SJSA1 (cell line): ENCODE data around the gene DCDC1. TPM values are rescaled to one million over a fixed set of nuclear protein-coding genes. Genes with fewer than 3 reads are reported as not detected.

Experiments used
- DNase-seq, 2 experiments: peaks; one replicate each; pipeline ENCODE4 v3.0.0-alpha.2; 2015 to 2020; ENCODE audit warnings: low spot score in 2 of 2, low read depth in 1 of 2
- H3K27ac ChIP-seq: fragments of 250-450 bp; sonication (Bioruptor Pico); 2 replicates; pipeline ENCODE4 v1.5.1; 2020; ENCODE audit warnings: mild to moderate bottlenecking, moderate library complexity
- H3K27me3 ChIP-seq: fragments of 250-450 bp; sonication (Bioruptor Pico); replicated peaks from 2 replicates; pipeline ENCODE4 v1.5.1; 2020; ENCODE audit warnings: mild to moderate bottlenecking, moderate library complexity
- H3K36me3 ChIP-seq: fragments of 250-450 bp; sonication (Bioruptor Pico); 2 replicates; pipeline ENCODE4 v1.5.1; 2020; ENCODE audit warnings: mild to moderate bottlenecking
- H3K4me1 ChIP-seq: fragments of 250-450 bp; sonication (Bioruptor Pico); replicated peaks from 2 replicates; pipeline ENCODE4 v1.6.1; 2021; ENCODE audit warnings: mild to moderate bottlenecking
- H3K4me3 ChIP-seq: fragments of 250-450 bp; sonication (Bioruptor Pico); 2 replicates; pipeline ENCODE4 v1.5.1; 2020; ENCODE audit warnings: mild to moderate bottlenecking
- H3K9me3 ChIP-seq: fragments of 250-450 bp; sonication (Bioruptor Pico); replicated peaks from 2 replicates; pipeline ENCODE4 v1.5.1; 2020; ENCODE audit warnings: mild to moderate bottlenecking
- total RNA-seq: library from RNA; depleted of rRNA; stranded (reverse); fragments of >200 nt; shearing (Covaris generic); gene quantifications from 2 replicates; pipeline ENCODE4 v1.2.3, GENCODE V29; 2014; rRNA removed

Gene DCDC1, protein sequence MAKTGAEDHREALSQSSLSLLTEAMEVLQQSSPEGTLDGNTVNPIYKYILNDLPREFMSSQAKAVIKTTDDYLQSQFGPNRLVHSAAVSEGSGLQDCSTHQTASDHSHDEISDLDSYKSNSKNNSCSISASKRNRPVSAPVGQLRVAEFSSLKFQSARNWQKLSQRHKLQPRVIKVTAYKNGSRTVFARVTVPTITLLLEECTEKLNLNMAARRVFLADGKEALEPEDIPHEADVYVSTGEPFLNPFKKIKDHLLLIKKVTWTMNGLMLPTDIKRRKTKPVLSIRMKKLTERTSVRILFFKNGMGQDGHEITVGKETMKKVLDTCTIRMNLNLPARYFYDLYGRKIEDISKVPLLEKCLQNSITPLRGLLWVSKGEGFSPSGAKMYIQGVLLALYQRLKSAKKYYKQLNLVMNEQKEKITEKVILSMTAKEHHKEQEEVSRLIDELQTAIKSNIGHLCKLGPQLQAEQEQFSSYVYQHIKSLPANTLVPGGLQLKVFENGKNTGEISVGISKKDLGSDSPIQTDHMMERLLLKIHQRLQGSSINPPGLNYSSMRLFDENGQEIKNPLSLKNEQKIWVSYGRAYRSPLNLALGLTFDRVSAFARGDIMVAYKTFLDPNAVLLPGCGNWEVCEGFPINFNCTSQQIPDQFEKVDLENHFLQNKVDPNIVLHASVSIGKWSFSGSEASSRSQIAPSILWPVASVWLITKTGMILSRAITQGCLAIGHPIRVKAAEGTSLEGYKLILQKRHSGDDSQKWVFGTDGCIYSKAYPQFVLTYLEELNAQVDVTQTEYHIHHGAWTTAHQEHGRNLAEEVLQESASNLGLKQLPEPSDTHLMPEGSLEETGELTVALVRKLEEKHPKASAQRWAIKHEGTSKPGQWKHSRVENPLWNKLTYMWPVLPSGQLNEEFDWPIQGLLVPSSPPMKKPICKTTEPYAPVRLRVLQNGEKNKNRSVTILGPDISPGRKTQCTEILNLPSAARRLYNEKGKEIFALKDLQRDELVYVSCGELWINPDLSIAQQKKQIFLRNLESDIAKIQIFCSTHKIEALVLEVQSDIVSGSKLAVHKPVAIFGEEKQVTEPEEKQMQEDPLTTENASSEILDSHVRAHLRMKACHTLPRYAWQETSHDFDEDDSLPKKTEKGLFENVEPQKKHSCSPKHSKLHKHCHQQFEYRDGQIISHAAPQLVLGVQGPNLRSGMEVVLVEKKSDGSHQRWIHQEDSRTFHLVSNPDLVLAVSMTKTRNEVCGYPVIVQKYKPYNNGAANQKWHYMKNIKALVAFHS (N-terminal part only)
- not detected in 2 replicates for total RNA-seq

DNA sequence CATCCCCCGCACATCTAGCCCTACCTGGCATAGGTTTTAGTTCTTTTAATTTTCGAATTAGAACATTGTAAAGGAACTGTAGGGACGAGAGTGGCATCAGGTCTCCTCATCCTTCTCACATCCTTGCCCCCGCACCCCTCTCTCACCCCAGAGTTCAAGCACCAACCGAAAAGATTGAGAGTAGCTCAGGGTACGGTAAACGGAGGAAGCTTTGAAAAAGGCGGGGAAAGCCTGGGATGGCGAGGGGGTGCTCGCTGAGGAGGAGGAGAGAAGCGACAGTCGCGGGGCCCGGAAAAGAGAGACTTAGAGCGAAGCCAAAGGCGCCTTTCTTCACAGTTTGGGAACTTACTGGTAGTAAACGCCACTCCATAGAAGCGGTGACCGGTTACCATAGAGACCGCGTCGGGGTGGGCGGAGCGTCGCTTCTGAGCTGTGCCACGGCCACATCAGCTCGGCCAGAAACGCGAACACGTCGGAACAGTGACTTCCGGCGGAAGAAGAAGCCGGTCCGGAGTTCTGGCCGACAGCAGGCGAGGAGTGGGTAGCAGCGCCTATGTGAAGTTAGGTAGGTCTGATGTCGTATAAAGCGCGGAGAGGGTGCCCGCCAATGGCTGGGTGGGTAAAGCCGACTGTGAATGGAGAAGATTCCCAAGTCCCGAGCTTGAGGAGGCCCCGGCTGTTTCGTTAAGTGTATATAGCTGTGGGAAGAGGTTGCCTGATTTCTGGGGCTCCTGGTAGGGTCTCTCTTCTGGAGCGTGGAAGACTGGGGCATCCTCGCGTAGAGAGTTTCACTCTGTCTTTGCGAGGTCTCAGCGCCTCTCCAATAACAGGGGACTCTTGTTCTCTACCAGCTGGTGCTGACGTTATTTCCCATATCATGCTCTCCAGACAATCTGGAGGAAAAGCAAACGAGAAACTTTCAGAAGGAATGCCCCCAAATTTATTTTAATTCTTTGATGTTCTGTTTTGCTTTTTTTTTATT is at the start of gene DCDC1, which contains the start of gene DNAJC24:
DCDC1 (minus strand) TSS at position 392 of the 982 bp plus-strand sequence. CDS start 41,459 bp downstream, outside the sequence.
DNAJC24 (plus strand) TSS at position 513 of the 982 bp plus-strand sequence. CDS start 889 bp downstream, outside the sequence.
- H3K27ac ChIP-seq, result peak within 1 kb of the TSS; percentile 26
- H3K4me1 ChIP-seq, result no peaks in the 10 kb centered on the region; the same call in 1 of the 2 replicates
- no peaks in the 10 kb centered on the region for H3K36me3 ChIP-seq
- no peaks in the 10 kb centered on the region for H3K9me3 ChIP-seq
- DNase-seq, result peak; percentile 86 to 92
- peak within 1 kb of the TSS; percentile 57 for H3K4me3 ChIP-seq
- H3K27me3 ChIP-seq, result no peaks in the 10 kb centered on the region

DNA sequence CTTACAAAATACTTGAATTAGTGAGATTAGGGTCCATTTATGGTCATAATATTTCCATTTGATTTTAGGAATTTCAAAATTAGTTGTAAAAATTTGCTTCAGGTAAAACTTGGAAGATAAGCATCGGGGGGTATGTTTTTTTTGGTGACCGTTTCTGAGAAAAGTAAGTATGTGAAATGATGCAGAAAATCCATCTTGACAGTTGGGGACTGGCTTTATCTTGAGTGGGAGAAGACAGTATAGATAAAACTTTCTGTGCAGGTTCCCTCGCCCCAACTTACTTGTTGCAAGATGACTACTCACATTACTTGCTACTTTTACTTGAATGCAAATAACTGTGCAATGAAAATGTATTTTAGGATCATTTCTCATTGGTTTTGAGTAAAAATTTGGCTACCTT is 49.6 kb upstream of the DCDC1 start:
- Histone ChIP-seq H3K27ac (no peak overlapping the region), H3K27me3 (no peaks in the 10 kb centered on the region), H3K4me1 (no peaks in the 10 kb centered on the region), H3K4me3 (no peak overlapping the region), H3K9me3 (no peaks in the 10 kb centered on the region), H3K36me3 (no peaks in the 10 kb centered on the region)
- DNase-seq, result no peak

DNA sequence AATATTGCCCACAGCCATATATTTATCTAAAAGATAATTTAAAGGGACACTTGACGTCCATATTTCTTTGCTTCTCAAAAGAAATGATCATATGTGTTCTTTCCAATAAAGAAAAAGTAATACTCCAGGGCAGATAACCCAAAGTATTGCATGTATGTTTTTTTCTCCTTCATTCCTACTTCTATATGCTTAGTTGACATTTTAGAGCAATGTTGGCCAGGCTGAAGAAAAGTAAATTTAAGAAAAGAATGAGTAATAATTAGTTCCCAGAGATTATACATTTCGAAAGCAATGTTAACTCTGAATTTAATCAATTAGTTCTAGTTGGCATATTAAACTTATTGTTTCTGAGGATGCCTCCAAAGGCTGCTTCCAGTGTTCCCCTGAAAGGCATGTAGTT is 48.3 kb upstream of the DCDC1 start:
- Histone ChIP-seq H3K9me3 (no peaks in the 10 kb centered on the region), H3K27ac (no peak overlapping the region), H3K4me3 (no peak overlapping the region), H3K27me3 (no peaks in the 10 kb centered on the region), H3K36me3 (no peaks in the 10 kb centered on the region), H3K4me1 (no peaks in the 10 kb centered on the region)
- DNase-seq, result no peak

DNA sequence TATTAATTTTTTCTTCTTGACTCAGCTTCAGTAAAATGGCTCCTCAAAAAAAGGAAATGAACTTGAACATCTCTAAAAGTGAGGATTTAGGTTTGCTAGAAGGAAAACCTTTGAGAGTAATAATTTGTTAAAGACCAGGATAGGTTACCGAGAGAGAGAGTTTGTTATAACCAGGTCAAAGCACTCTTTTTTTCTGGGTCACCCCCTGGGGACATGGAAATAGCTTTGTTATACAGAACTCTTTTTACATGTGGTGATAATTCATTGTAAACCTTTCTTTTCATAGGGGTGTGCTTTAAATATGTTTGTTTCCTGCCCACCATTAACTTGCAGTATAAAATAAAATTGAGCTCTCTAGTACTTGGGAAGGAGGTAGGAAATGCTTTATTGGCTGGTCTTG is 47.8 kb upstream of the DCDC1 start:
- no peak overlapping the region for H3K27ac ChIP-seq
- H3K4me3 ChIP-seq, result no peak overlapping the region
- DNase-seq, result no peak
- H3K36me3 ChIP-seq, result no peaks in the 10 kb centered on the region
- H3K4me1 ChIP-seq, result no peaks in the 10 kb centered on the region
- H3K27me3 ChIP-seq, result no peaks in the 10 kb centered on the region
- H3K9me3 ChIP-seq, result no peaks in the 10 kb centered on the region

DNA sequence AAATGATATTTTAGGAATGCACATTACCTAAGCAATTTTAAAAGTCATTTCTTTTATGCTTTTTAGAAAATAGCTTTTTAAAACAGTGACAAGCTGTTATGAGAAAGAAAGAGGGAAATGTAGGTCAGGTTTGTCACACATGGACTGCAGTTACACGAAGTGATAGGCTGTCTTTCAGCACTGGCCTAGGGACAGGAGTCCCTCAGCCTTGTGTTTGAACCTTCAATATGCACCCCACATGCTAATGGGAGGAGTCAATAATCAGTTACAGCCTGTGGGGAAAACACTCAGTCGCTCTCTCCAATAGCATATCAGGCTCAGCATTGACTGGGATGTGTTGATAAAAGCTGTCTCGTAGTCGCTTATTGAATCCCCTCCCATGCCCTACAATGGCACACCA is 45.9 kb upstream of the DCDC1 start:
- no peak for DNase-seq
- Histone ChIP-seq H3K4me3 (no peak overlapping the region), H3K9me3 (no peaks in the 10 kb centered on the region), H3K27me3 (no peaks in the 10 kb centered on the region), H3K27ac (no peak overlapping the region), H3K4me1 (no peaks in the 10 kb centered on the region), H3K36me3 (no peaks in the 10 kb centered on the region)

DNA sequence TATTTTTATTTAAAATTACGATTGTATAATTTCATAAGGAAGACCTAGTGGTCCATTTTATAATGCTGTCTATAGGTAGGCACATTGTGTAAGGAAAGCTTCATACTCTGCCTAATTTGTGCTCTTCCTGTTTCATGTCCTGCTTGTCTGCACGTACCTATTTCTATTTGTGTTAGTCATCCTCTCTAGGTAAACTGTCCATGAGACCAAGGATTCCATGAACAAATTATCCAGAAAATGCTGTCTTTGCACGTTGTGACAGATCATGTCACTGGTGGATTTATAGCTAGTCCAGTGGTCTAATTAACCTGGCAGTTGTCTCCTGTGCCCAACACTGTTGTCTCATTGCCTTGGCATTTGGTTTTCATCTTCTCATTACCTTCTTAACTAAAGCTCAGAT is 44.8 kb upstream of the DCDC1 start:
- H3K4me1 ChIP-seq, result no peaks in the 10 kb centered on the region
- no peak overlapping the region for H3K4me3 ChIP-seq
- H3K36me3 ChIP-seq, result no peaks in the 10 kb centered on the region
- no peaks in the 10 kb centered on the region for H3K9me3 ChIP-seq
- H3K27me3 ChIP-seq, result no peaks in the 10 kb centered on the region
- no peak overlapping the region for H3K27ac ChIP-seq
- no peak for DNase-seq

DNA sequence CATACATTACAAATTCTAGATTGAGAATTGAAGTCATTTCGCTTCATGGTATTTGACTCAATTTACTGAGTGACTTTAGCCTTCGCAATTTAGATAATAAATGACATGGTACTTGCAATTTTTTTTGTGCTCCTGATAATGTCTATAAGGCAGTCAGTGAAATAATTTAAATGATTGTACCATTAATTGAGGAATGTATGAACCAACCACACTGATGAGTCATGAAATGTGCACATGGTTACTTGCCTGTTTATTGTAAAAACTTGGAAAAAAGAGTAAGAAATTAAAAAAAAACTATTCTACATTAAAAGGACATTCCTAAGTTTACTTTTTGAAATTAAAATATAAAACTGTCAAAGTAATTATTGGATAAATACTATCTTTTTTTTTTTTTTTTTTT is 43.4 kb upstream of the DCDC1 start:
- no peaks in the 10 kb centered on the region for H3K27me3 ChIP-seq
- H3K9me3 ChIP-seq, result no peaks in the 10 kb centered on the region
- H3K27ac ChIP-seq, result no peak overlapping the region
- H3K4me1 ChIP-seq, result no peaks in the 10 kb centered on the region
- no peak overlapping the region for H3K4me3 ChIP-seq
- DNase-seq, result peak in 1 of 2 experiments; percentile 6
- H3K36me3 ChIP-seq, result no peaks in the 10 kb centered on the region

DNA sequence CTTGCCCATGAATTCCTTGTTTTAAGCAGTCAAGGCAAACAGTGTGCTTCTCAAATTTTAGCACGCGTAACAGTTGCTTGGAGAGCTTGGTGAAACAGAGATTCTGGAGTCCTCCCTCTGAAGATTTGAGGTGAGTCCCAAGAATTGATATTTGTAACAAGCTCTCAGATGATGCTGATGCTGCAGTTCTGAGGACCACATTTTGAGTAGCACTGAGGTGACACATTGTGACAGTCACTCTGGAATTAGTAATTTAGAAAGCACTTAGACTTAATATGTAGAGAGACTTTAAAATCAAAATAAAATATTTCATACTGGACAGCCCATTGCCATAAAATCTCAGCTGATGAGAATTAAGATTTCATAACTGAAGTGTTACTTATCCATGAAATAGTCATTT is 38.7 kb upstream of the DCDC1 start:
- Histone ChIP-seq H3K4me1 (no peaks in the 10 kb centered on the region), H3K27ac (no peak overlapping the region), H3K36me3 (no peaks in the 10 kb centered on the region), H3K9me3 (no peaks in the 10 kb centered on the region), H3K27me3 (no peaks in the 10 kb centered on the region; the same call in 1 of the 2 replicates), H3K4me3 (no peak overlapping the region)
- no peak for DNase-seq

DNA sequence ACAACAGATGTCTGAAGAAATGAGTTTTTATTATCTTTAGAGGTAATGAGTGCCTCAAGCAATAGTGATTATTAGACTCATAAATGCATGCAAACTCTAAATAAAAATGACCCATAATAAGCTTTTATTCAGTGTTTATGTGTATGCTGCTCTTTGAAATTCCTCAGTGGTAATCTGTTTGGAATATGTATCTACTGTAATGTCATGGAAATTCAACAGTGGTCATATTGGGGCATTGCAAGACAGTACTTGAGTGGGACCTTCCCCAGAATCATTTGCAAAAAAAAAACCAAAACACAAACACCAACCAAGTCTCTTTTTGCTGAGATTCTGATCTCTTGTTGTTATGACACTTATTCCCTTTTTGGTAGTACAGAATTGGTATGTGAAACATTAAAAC is 35.1 kb upstream of the DCDC1 start:
- Histone ChIP-seq H3K36me3 (peaks cover 5% of the 10 kb centered on the region; the same call in 1 of the 2 replicates), H3K4me3 (no peak overlapping the region), H3K27ac (no peak overlapping the region), H3K27me3 (no peaks in the 10 kb centered on the region; the same call in 1 of the 2 replicates), H3K9me3 (no peaks in the 10 kb centered on the region), H3K4me1 (no peaks in the 10 kb centered on the region)
- no peak for DNase-seq

DNA sequence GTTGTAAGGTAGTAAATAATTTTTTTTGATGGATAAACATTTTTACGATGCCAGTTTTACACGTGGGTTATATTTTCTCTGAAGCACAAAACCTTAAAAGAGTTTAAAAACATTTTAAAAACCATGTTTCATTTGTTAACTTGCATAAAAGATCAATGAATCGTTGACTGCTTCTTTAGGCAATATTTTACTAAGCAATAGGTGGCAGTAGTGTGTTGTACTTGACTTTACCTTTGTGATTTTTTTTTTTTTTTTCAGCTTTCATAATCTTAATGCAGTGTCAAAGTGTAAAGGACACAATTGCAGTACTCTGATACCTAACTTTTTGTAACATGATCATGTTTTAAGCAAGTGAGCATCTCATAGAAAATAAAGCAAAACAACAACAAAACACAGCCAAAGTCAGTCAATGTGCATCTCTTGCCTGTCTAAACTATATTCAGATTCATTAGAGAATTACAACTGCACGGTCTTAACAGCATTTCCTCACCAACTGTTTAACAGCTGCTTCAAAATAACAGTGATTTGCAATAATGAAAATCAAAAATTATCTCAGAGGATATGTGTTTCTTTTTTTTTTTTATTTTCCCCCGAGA is 27.8 kb upstream of the DCDC1 start:
- H3K36me3 ChIP-seq, result peaks cover 5% of the 10 kb centered on the region; the same call in 1 of the 2 replicates
- DNase-seq, result peak in 1 of 2 experiments; percentile 3
- no peak overlapping the region for H3K27ac ChIP-seq
- H3K9me3 ChIP-seq, result no peaks in the 10 kb centered on the region
- H3K27me3 ChIP-seq, result no peaks in the 10 kb centered on the region
- H3K4me1 ChIP-seq, result no peaks in the 10 kb centered on the region
- no peak overlapping the region for H3K4me3 ChIP-seq

DNA sequence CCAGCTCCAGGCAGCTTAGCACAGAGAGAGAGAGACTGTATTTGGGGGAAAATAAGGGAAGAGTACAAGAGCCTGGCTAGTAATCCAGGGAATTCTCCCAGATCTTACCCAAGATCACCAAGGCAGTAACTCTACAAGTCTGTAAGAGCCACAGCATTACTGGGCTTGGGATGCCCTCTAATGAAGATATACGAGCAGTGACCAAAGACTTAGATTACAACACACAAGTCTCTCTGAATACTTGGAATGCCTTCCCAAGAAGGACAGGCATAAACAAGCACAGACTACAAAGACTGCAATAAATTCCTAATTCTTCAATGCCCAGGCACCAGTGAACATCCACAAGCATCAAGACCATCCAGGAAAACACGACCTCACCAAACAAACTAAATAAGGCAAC is 17.8 kb upstream of the DCDC1 start:
- H3K9me3 ChIP-seq, result no peaks in the 10 kb centered on the region
- H3K36me3 ChIP-seq, result no peaks in the 10 kb centered on the region
- no peaks in the 10 kb centered on the region for H3K27me3 ChIP-seq
- no peak for DNase-seq
- no peak overlapping the region for H3K27ac ChIP-seq
- no peak overlapping the region for H3K4me3 ChIP-seq
- H3K4me1 ChIP-seq, result no peaks in the 10 kb centered on the region

DNA sequence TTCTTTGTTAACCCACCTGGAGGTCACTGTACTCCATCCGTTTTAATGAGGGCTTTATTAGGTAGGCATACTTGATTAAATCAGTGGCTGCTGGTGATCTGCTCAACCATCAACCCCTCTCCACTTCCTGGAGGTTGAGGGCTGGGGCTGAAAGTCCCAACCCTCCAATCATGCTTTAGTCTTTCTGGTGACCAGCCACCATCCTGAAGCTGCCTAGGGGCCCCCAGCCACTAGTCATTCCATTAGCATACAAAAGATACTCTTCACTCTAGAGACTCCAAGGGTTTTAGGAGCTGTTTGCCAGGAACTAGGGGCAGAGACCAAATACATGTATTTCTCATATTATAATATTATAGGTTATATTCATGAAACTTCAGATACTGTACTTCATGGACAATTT is 13.6 kb upstream of the DCDC1 start:
- H3K9me3 ChIP-seq, result no peaks in the 10 kb centered on the region

More for the DNA sequence above, 13.6 kb upstream of the DCDC1 start:
- H3K36me3 ChIP-seq, result no peaks in the 10 kb centered on the region
- H3K4me1 ChIP-seq, result no peaks in the 10 kb centered on the region
- no peak overlapping the region for H3K4me3 ChIP-seq
- no peaks in the 10 kb centered on the region for H3K27me3 ChIP-seq
- no peak overlapping the region for H3K27ac ChIP-seq
- DNase-seq, result no peak
